ENCODE measurements around the gene DRC7. TPM values are rescaled to one million over a fixed set of nuclear protein-coding genes. Genes with fewer than 3 reads are reported as not detected.

The DRC7 gene
- polyA plus RNA-seq, 1 donor (not counting 4 experiments of a cell fraction or from before 2014, with no cell fraction given) = not detected

GRCh38 chr16:57769541-57770145 lies 75.0 kb downstream of the DRC7 start:
- Histone ChIP-seq H3K79me2 (ENCODE audit: control insufficient read depth, insufficient read depth, low read length) (no peaks in the 10 kb centered on the region), H3K36me3 (ENCODE audit: control insufficient read depth in 2 of 2, extremely low read depth in 1 of 2, insufficient read depth in 2 of 2, low read length in 2 of 2) (peaks cover 23 to 49% of the 10 kb centered on the region in 2 experiments), H2AFZ (ENCODE audit: control insufficient read depth, low read length) (no peak overlapping the region), H3K27me3 (ENCODE audit: control insufficient read depth, extremely low read depth, insufficient read depth, low read length) (no peaks in the 10 kb centered on the region), H3K9me1 (ENCODE audit: control insufficient read depth, extremely low read depth, insufficient read depth, low read length) (no peaks in the 10 kb centered on the region), H3K4me1 (ENCODE audit: control insufficient read depth, extremely low read depth, insufficient read depth, low read length) (peaks cover 3% of the 10 kb centered on the region), H4K20me1 (ENCODE audit: control insufficient read depth, extremely low read depth, insufficient read depth, low read length) (no peaks in the 10 kb centered on the region), H3K4me2 (ENCODE audit: control insufficient read depth, extremely low read depth, insufficient read depth, low read depth, low read length) (no peak overlapping the region), H3K4me3 (ENCODE audit: control insufficient read depth in 2 of 3, extremely low read depth in 1 of 3, insufficient read depth in 2 of 3, low read depth in 1 of 3, low read length in 3 of 3) (no peak overlapping the region), H3K27ac (ENCODE audit: control insufficient read depth, insufficient read depth, low read length) (no peak overlapping the region), H3K9ac (ENCODE audit: control insufficient read depth, extremely low read depth, insufficient read depth, low read length) (no peak overlapping the region), H3K9me3 (ENCODE audit: control insufficient read depth, low read depth, low read length) (no peaks in the 10 kb centered on the region)
- TF ChIP-seq EZH2 (IDR thresholded peaks at IDR 0.05; ENCODE audit: low read length) (no peak), CTCF (optimal IDR thresholded peaks at IDR 0.05 in 1 of 3, IDR thresholded peaks at IDR 0.05 in 1 of 3, conservative IDR thresholded peaks at IDR 0.05 in 1 of 3; ENCODE audit: extremely low read depth in 1 of 3, insufficient read depth in 2 of 3, low read length in 3 of 3) (no peak)
- FAIRE-seq (no peak), DNase-seq (ENCODE audit: low read depth, low spot score) (no peak)
- dilution Hi-C loops (cut with MboI; ENCODE audit: extremely low pct_ligation_motif_present, low sequenced_read_pairs) = no loop called here

- Histone ChIP-seq H3K27me3 (ENCODE audit: control insufficient read depth, extremely low read depth, insufficient read depth, low read length) (no peaks in the 10 kb centered on the region), H3K9ac (ENCODE audit: control insufficient read depth, extremely low read depth, insufficient read depth, low read length) (no peak overlapping the region), H3K4me2 (ENCODE audit: control insufficient read depth, extremely low read depth, insufficient read depth, low read depth, low read length) (no peak overlapping the region), H3K4me3 (ENCODE audit: control insufficient read depth in 2 of 3, extremely low read depth in 1 of 3, insufficient read depth in 2 of 3, low read depth in 1 of 3, low read length in 3 of 3) (no peak overlapping the region), H3K9me1 (ENCODE audit: control insufficient read depth, extremely low read depth, insufficient read depth, low read length) (no peaks in the 10 kb centered on the region), H3K79me2 (ENCODE audit: control insufficient read depth, insufficient read depth, low read length) (no peaks in the 10 kb centered on the region), H4K20me1 (ENCODE audit: control insufficient read depth, extremely low read depth, insufficient read depth, low read length) (no peaks in the 10 kb centered on the region), H2AFZ (ENCODE audit: control insufficient read depth, low read length) (no peak overlapping the region), H3K36me3 (ENCODE audit: control insufficient read depth in 2 of 2, extremely low read depth in 1 of 2, insufficient read depth in 2 of 2, low read length in 2 of 2) (peaks cover 28 to 50% of the 10 kb centered on the region in 2 experiments), H3K9me3 (ENCODE audit: control insufficient read depth, low read depth, low read length) (no peaks in the 10 kb centered on the region), H3K4me1 (ENCODE audit: control insufficient read depth, extremely low read depth, insufficient read depth, low read length) (no peaks in the 10 kb centered on the region), H3K27ac (ENCODE audit: control insufficient read depth, insufficient read depth, low read length) (no peak overlapping the region)
- no peak for TF ChIP-seq EZH2 (IDR thresholded peaks at IDR 0.05; ENCODE audit: low read length)
- TF ChIP-seq CTCF (optimal IDR thresholded peaks at IDR 0.05 in 1 of 3, IDR thresholded peaks at IDR 0.05 in 1 of 3, conservative IDR thresholded peaks at IDR 0.05 in 1 of 3; ENCODE audit: extremely low read depth in 1 of 3, insufficient read depth in 2 of 3, low read length in 3 of 3) = no peak
- no peak for DNase-seq (ENCODE audit: low read depth, low spot score)
- dilution Hi-C loops (cut with MboI; ENCODE audit: extremely low pct_ligation_motif_present, low sequenced_read_pairs) = no loop called here
- no peak for FAIRE-seq
Observed at GRCh38 chr16:57770361-57770760, 75.8 kb downstream of the DRC7 start.

Measured in keratinocyte (primary cell).